HG02885 (cell line): ENCODE data around the gene KRT35.

Source experiments
- ATAC-seq: cut with Tn5 transposase; IDR thresholded peaks from one replicate; pipeline ENCODE4 v1.9.1; 2021; ENCODE audit warnings: mild to moderate bottlenecking; ENCODE audit not compliant: unreplicated experiment, poor library complexity

KRT35 gene

GRCh38 chr17:41429667-41430066, 51.3 kb downstream of the KRT35 start:
- no peak for ATAC-seq

GRCh38 chr17:41428591-41429291, 52.2 kb downstream of the KRT35 start:
- ATAC-seq, result no peak
